Coronary artery (tissue), 2 donors: ENCODE measurements around the gene SEH1L.
A peak's percentile ranks its signal among the peaks of the same experiment; 100 is the strongest.

Source experiments
- DNase-seq: peaks from one replicate; pipeline ENCODE4 v3.0.0-alpha.2; 2017; ENCODE audit warnings: low spot score
- H3K27ac ChIP-seq, 2 donors: fragments of 200-600 bp; sonication (generic); one replicate each; pipeline ENCODE4 v1.5.1; 2016 to 2019
- H3K4me3 ChIP-seq: fragments of 200-600 bp; sonication (generic); 2 replicates; pipeline ENCODE4 v1.5.1; 2016; ENCODE audit warnings: mild to moderate bottlenecking, moderate library complexity
- CTCF ChIP-seq: fragments of 200-600 bp; sonication (generic); IDR thresholded peaks from one replicate; pipeline ENCODE4 v1.5.1; 2019; ENCODE audit warnings: antibody characterized with exemption

The SEH1L gene

GRCh38 chr18:12943215-12943614, 4.6 kb upstream of the SEH1L start:
- no peak overlapping the region for H3K27ac ChIP-seq
- TF ChIP-seq CTCF: no peak
- no peak overlapping the region for H3K4me3 ChIP-seq
- no peak for DNase-seq

- H3K27ac ChIP-seq: peak overlapping the region; percentile 67 to 68
Observed at GRCh38 chr18:12944709-12945108, 3.1 kb upstream of the SEH1L start.

GRCh38 chr18:12946549-12947284, 1.1 kb upstream of the SEH1L start:
- Histone ChIP-seq H3K27ac (peak overlapping the region; percentile 95 to 97), H3K4me3 (peak overlapping the region; percentile 81)
- DNase-seq: peak; percentile 83
- no peak for TF ChIP-seq CTCF

More at GRCh38 chr18:12944709-12945108, 3.1 kb upstream of the SEH1L start:
- DNase-seq: peak; percentile 83
- no peak overlapping the region for H3K4me3 ChIP-seq
- no peak for TF ChIP-seq CTCF

GRCh38 chr18:12948050-12948804, 416 bp downstream of the SEH1L start:
- peak overlapping the region; percentile 80 to 97 for H3K27ac ChIP-seq
- peak; percentile 95 for DNase-seq
- no peak for TF ChIP-seq CTCF
- H3K4me3 ChIP-seq: peak overlapping the region; percentile 81

- no peak for DNase-seq
- Histone ChIP-seq H3K4me3 (no peak overlapping the region), H3K27ac (no peak overlapping the region)
- no peak for TF ChIP-seq CTCF
Observed at GRCh38 chr18:12958478-12958877, 10.7 kb downstream of the SEH1L start.

GRCh38 chr18:12960395-12960794, 12.6 kb downstream of the SEH1L start:
- Histone ChIP-seq H3K27ac (no peak overlapping the region), H3K4me3 (no peak overlapping the region)
- DNase-seq: no peak
- no peak for TF ChIP-seq CTCF
